ENCODE results near the gene RBM4. TPM values are rescaled to one million over a fixed set of nuclear protein-coding genes. Genes with fewer than 3 reads are reported as not detected.

RBM4 gene
- total RNA-seq, 6 experiments from 2014 or later = 130 to 147 (median 134) TPM

- Mint-ChIP-seq H3K4me1 (ENCODE audit: low read depth) (peaks cover 82% of the 10 kb centered on the region), H3K27ac (no peak overlapping the region), H3K4me3 (0 out of 2 replicates have a peak overlapping the region, but pooled peaks have one; percentile 26), H3K9me3 (no peaks in the 10 kb centered on the region), H3K36me3 (ENCODE audit: low read depth) (peaks cover 92% of the 10 kb centered on the region), H3K27me3 (ENCODE audit: insufficient read depth) (peaks cover 7% of the 10 kb centered on the region)
- TF ChIP-seq, protein P1, sequence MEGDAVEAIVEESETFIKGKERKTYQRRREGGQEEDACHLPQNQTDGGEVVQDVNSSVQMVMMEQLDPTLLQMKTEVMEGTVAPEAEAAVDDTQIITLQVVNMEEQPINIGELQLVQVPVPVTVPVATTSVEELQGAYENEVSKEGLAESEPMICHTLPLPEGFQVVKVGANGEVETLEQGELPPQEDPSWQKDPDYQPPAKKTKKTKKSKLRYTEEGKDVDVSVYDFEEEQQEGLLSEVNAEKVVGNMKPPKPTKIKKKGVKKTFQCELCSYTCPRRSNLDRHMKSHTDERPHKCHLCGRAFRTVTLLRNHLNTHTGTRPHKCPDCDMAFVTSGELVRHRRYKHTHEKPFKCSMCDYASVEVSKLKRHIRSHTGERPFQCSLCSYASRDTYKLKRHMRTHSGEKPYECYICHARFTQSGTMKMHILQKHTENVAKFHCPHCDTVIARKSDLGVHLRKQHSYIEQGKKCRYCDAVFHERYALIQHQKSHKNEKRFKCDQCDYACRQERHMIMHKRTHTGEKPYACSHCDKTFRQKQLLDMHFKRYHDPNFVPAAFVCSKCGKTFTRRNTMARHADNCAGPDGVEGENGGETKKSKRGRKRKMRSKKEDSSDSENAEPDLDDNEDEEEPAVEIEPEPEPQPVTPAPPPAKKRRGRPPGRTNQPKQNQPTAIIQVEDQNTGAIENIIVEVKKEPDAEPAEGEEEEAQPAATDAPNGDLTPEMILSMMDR (IDR thresholded peaks at IDR 0.05) = no peak
- DNase-seq = no peak
Measured at GRCh38 chr11:66643745-66644437, 5.4 kb downstream of the RBM4 start.

DNA sequence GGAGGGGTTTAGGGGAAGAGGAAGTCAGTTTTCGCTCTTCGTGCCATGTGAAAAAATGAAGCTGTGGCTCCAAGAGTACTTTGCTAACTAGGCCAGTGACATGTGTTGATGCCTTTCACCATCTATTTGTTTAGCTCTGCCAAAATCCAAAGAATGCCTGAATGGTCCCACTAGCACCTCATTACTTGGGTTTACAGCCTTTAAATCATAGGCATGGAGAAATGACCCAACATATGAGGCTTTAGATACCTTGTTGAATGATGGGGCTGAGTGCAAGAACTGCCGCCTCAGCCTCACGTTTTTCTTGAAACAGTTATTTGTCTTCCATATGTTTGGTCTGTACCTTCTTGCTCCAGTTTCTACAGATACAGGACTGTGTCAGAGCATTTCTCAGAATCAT, 8.3 kb downstream of the RBM4 start:
- no peak overlapping the region for H3K4me3 Mint-ChIP-seq
- no peak for DNase-seq
- peaks cover 5% of the 10 kb centered on the region for H3K27me3 Mint-ChIP-seq (ENCODE audit: insufficient read depth)
- H3K4me1 Mint-ChIP-seq (ENCODE audit: low read depth) = peaks cover 56% of the 10 kb centered on the region
- peak overlapping the region; percentile 29; the same call in 1 of the 2 replicates for H3K27ac Mint-ChIP-seq
- TF ChIP-seq, protein P1 (IDR thresholded peaks at IDR 0.05) = no peak
- no peaks in the 10 kb centered on the region for H3K9me3 Mint-ChIP-seq
- H3K36me3 Mint-ChIP-seq (ENCODE audit: low read depth) = peaks cover 75% of the 10 kb centered on the region

GRCh38 chr11:66649903-66650302, 11.4 kb downstream of the RBM4 start:
- Mint-ChIP-seq H3K27me3 (ENCODE audit: insufficient read depth) (no peaks in the 10 kb centered on the region; the same call in 1 of the 2 replicates), H3K27ac (no peak overlapping the region), H3K36me3 (ENCODE audit: low read depth) (peaks cover 55% of the 10 kb centered on the region), H3K4me1 (ENCODE audit: low read depth) (peaks cover 41% of the 10 kb centered on the region), H3K4me3 (no peak overlapping the region), H3K9me3 (no peaks in the 10 kb centered on the region)
- no peak for DNase-seq
- TF ChIP-seq, protein P1 (IDR thresholded peaks at IDR 0.05) = no peak

GRCh38 chr11:66651016-66651415, 12.5 kb downstream of the RBM4 start:
- TF ChIP-seq, protein P1 (IDR thresholded peaks at IDR 0.05) = no peak
- peaks cover 50% of the 10 kb centered on the region for H3K36me3 Mint-ChIP-seq (ENCODE audit: low read depth)
- H3K27ac Mint-ChIP-seq = peak overlapping the region; percentile 48
- H3K4me3 Mint-ChIP-seq = no peak overlapping the region
- H3K4me1 Mint-ChIP-seq (ENCODE audit: low read depth) = peaks cover 30% of the 10 kb centered on the region
- H3K9me3 Mint-ChIP-seq = no peaks in the 10 kb centered on the region
- no peak for DNase-seq
- no peaks in the 10 kb centered on the region; the same call in 1 of the 2 replicates for H3K27me3 Mint-ChIP-seq (ENCODE audit: insufficient read depth)

- no peak for DNase-seq
- H3K36me3 Mint-ChIP-seq (ENCODE audit: low read depth) = peaks cover 33% of the 10 kb centered on the region
- no peaks in the 10 kb centered on the region for H3K9me3 Mint-ChIP-seq
- H3K4me1 Mint-ChIP-seq (ENCODE audit: low read depth) = peaks cover 13% of the 10 kb centered on the region
- H3K27me3 Mint-ChIP-seq (ENCODE audit: insufficient read depth) = peaks cover 1% of the 10 kb centered on the region
- TF ChIP-seq, protein P1 (IDR thresholded peaks at IDR 0.05) = no peak
- no peak overlapping the region for H3K4me3 Mint-ChIP-seq
- H3K27ac Mint-ChIP-seq = peak overlapping the region; percentile 34
Measured at GRCh38 chr11:66652651-66653050, 14.1 kb downstream of the RBM4 start.
